Nephron (organoid): ENCODE results near the gene NHLH1.

ENCODE experiments used
- H3K27ac Mint-ChIP-seq, 3 experiments: 2 replicates each; pipeline ENCODE4 v1.8.0; 2020; ENCODE audit warnings: mixed read lengths in 3 of 3, mild to moderate bottlenecking in 2 of 3, moderate library complexity in 1 of 3
- H3K27me3 Mint-ChIP-seq: 2 replicates; pipeline ENCODE4 v1.8.0; 2021; ENCODE audit warnings: low read depth, mild to moderate bottlenecking, moderate library complexity, mixed read lengths
- H3K36me3 Mint-ChIP-seq: 2 replicates; pipeline ENCODE4 v1.8.0; 2020; ENCODE audit warnings: low read depth, mixed read lengths
- H3K4me1 Mint-ChIP-seq: 2 replicates; pipeline ENCODE4 v1.8.0; 2020; ENCODE audit warnings: mixed read lengths
- H3K4me3 Mint-ChIP-seq, 3 experiments: 2 replicates each; pipeline ENCODE4 v1.8.0; 2020; ENCODE audit warnings: mild to moderate bottlenecking in 3 of 3, mixed read lengths in 3 of 3, moderate library complexity in 2 of 3
- H3K9me3 Mint-ChIP-seq: 2 replicates; pipeline ENCODE4 v1.8.0; 2020; ENCODE audit warnings: mixed read lengths
- CTCF ChIP-seq, 3 experiments: fragments of 200-600 bp; sonication (generic); IDR thresholded peaks; one replicate each; pipeline ENCODE4 v1.5.0; 2021; ENCODE audit warnings: antibody characterized with exemption in 3 of 3; ENCODE audit not compliant: unreplicated experiment in 3 of 3

Gene NHLH1

DNA sequence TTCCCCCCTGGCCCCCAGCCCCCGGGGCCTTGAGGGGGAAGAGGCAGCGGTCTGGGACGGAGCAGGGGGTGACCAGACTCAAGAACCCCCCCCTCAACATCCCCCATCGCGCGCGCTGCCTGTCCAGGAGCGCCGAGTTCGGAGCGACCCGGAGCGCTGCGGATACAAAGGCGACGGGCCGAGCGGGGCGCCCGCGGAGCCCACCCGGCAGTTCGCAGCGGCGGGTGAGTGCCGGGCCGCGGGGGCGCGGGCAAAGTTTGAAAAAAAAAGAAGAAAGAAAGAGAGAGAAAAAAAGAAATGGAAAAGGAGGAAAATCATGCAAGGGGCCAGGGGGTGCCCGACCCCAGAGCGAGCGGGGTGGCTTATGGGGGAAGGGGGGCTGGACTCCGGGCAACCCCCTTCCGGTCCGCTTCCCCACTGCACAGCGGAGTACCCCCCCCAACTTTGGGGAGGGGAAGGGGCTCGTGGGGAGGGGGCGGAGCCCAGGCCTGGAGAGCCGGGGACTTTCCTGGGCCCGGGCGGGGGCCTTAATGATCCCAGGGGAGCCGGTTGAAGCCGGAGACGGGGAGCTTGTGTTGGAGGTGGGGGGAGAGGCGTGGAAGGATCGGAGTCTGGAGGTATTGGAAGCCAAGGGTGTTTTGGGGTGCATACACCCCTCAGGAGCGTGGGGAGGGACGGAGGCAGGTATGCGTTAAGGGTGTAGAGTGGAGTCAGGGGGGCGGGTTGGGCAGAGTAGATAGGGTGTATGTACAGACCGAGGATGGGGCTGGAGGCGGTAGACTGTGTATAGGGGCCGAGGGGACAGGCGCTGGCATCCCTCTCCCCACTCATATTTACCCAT is 34.0 kb downstream of the NHLH1 start:
- H3K4me3 Mint-ChIP-seq = peak overlapping the region; percentile 81 to 89 (median 86)
- TF ChIP-seq CTCF (IDR thresholded peaks at IDR 0.05; ENCODE audit: unreplicated experiment in 3 of 3) = no peak
- H3K27me3 Mint-ChIP-seq = peaks cover 4% of the 10 kb centered on the region
- H3K36me3 Mint-ChIP-seq = peaks cover 3% of the 10 kb centered on the region
- peak overlapping the region; percentile 46 to 79 (median 69) for H3K27ac Mint-ChIP-seq
- H3K9me3 Mint-ChIP-seq = no peaks in the 10 kb centered on the region
- H3K4me1 Mint-ChIP-seq = peaks cover 51% of the 10 kb centered on the region

DNA sequence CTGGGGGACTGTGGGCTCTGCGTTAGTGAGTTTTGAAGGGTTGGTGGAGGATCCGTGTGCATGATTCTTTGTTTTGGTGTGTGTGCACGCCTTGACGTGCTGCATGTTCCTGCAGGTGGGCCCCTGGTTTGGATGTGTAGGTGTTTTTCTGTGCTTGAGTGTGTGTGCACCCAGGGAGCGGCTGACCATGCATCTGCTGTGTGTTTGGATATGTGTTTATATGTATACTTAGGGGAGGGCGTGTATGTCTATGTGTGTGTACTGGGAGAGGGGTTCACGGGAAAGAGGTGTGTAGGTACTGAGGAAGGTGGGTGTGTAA is 34.6 kb downstream of the NHLH1 start:
- H3K36me3 Mint-ChIP-seq = peaks cover 4% of the 10 kb centered on the region
- TF ChIP-seq CTCF (IDR thresholded peaks at IDR 0.05; ENCODE audit: unreplicated experiment in 3 of 3) = no peak
- H3K4me1 Mint-ChIP-seq = peaks cover 56% of the 10 kb centered on the region
- H3K27ac Mint-ChIP-seq = peak overlapping the region; percentile 46 to 79 (median 69)
- no peaks in the 10 kb centered on the region for H3K9me3 Mint-ChIP-seq
- H3K27me3 Mint-ChIP-seq = peaks cover 2% of the 10 kb centered on the region
- H3K4me3 Mint-ChIP-seq = peak overlapping the region; percentile 81 to 89 (median 86)

DNA sequence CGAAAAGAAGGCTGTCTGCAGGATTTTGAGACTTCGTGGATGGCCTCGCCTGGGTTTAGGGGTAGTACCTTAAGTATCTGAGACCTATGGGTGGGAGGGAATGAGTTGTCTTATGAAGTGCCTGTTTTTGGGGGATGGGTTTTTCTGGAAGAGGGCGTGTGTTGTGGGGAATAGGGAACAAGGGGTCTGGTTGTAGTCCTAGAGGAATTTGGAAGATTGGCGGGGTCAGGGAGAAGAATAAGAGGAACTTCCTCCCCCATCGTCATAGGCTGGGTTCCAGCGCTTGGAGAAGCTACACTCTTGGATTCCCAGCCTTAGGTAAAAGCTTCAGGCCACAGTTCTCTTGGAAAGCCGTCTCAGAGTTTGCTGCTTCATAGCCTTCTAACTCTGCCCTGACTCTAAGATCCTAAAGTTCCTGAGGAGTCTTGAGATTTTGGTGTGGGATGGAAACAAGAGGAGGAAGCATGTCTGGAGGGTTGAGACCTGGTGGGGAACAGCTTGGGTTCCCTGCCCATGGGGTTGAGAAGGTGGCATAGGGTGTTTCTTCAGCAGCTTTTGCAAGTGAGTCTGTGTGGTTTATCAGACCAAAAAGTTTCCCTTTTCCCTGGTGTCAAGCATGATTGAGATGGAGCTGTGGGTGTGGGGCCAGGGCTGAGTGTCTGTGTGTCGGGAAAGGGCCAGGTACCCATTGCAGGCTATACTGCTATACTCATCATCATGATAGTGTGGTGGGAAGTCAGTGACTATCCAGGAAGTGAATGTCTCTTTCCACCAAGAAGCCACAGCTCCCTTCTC is 35.3 kb downstream of the NHLH1 start:
- Mint-ChIP-seq H3K9me3 (no peaks in the 10 kb centered on the region), H3K4me3 (peak overlapping the region; percentile 81 to 89 (median 86)), H3K27ac (peak overlapping the region; percentile 46 to 79 (median 69)), H3K27me3 (no peaks in the 10 kb centered on the region), H3K36me3 (peaks cover 4% of the 10 kb centered on the region), H3K4me1 (peaks cover 57% of the 10 kb centered on the region)
- no peak for TF ChIP-seq CTCF (IDR thresholded peaks at IDR 0.05; ENCODE audit: unreplicated experiment in 3 of 3)

GRCh38 chr1:160403244-160403643 is 36.4 kb downstream of the NHLH1 start:
- Mint-ChIP-seq H3K27ac (peak overlapping the region in 2 of 3 experiments; percentile 46 to 79), H3K36me3 (peaks cover 4% of the 10 kb centered on the region), H3K27me3 (no peaks in the 10 kb centered on the region), H3K9me3 (no peaks in the 10 kb centered on the region), H3K4me1 (peaks cover 57% of the 10 kb centered on the region), H3K4me3 (peak overlapping the region; percentile 81 to 89 (median 86))
- no peak for TF ChIP-seq CTCF (IDR thresholded peaks at IDR 0.05; ENCODE audit: unreplicated experiment in 3 of 3)

DNA sequence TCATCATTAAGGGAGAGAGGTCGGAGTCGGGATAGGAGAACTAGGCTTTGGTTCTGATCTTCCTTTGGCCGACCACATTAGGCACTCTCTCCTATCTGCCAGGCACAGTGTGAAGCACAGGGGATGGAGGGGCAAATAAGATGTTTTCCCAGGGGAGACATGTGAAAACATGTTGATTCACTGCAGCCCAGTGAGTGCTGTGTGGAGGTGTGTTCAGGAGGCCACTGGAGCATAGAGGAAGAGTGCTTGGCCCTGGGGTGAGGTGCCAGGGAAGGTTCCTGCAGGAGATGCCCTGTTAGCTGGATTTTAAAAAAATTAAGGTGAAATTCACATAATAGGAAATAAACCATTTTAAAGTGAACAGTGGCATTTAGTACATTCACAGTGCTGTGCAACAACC is 37.2 kb downstream of the NHLH1 start:
- Mint-ChIP-seq H3K27ac (peak overlapping the region in 2 of 3 experiments; percentile 46 to 79), H3K4me3 (peak overlapping the region in 2 of 3 experiments; percentile 81 to 89), H3K27me3 (no peaks in the 10 kb centered on the region), H3K4me1 (peaks cover 60% of the 10 kb centered on the region), H3K9me3 (no peaks in the 10 kb centered on the region), H3K36me3 (peaks cover 4% of the 10 kb centered on the region)
- no peak for TF ChIP-seq CTCF (IDR thresholded peaks at IDR 0.05; ENCODE audit: unreplicated experiment in 3 of 3)
